ENCODE measurements around the gene CYB561D2.
A peak's percentile ranks its signal among the peaks of the same experiment; 100 is the strongest.

DNA sequence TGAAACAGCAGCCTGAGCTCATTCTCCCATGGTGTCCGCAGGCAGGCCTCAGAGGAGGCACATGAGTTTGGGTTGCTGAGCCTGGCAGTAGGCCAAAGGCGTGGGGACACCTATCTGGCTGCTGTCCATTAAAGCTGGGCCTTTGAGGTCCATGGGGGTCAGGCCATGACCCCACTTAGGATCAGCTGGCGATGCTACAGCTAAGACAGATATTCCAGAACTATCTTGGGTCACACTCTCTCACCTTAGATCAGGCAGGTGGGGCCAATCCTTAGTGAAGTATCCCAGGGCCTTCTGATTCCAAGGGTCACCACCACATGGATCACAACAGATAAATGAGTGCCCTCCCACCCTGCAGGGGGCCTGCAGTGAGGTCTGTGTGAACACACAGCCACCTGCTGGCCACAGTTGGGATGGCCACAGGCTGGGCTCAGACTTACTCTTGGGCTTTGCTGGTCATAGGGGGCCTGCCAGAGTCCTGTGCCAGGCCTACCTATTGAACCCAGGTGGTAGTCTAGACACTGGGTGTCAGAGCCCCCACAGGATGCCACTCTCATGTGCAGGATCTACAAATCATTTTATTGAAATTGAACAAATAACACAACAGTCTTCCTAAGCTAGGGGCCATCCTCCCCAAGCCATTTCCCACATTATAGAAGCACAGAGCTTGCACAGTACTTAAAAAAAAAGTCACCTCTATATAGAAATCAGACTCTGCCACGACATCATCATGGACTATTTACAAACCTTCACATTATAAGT is 26.1 kb upstream of the CYB561D2 start:
- no peak for TF ChIP-seq POLR2A (IDR thresholded peaks at IDR 0.05)
- TF ChIP-seq CTCF (IDR thresholded peaks at IDR 0.05): peak; percentile 71 to 86 (median 75)
